C4-2B (cell line): ENCODE data around the gene ITGB5.

Source experiments
- H3K27ac ChIP-seq: fragments of 450-650 bp; 2 replicates; pipeline ENCODE4 v1.5.1; 2017
- ZFX ChIP-seq: fragments of 450-650 bp; IDR thresholded peaks from 2 replicates; pipeline ENCODE4 v1.6.1; 2017
- TF ChIP-seq, protein P1 (sequence below): fragments of 450-650 bp; conservative IDR thresholded peaks from 2 replicates; pipeline ENCODE4 v1.5.1; 2017; ENCODE audit warnings: mild to moderate bottlenecking

The ITGB5 gene

DNA sequence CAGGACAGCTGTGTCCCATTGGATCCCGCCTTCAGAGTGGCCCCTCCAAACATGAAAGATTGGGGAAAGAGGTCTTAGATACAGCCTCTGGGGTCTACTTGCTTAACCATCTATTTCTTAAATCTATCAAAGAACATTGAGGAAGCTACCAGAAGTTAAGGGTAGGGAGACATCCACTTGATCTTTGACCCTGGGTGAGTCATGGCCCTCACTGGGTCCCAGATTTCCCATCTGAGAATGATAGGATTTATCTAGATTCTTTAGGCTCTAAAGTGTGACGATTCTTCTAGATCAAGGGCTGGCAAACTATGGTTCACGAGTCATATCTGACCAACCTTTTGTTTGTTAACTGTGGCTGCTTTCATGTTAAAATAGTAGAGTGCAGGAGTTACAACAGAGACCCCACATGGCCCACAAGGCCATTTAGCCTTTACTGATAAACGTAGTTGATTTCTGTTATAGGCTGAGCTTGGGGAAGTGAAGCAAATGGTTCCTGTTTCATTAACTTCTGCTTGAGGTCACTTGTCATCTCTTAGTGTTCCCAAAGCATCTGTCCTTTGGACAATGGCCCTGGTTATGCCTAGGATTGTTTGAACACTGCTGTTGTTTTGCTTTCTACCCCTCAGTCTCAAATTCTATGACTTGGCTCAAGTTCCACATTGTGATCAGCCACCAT, 39.4 kb upstream of the ITGB5 start:
- no peak overlapping the region for H3K27ac ChIP-seq
- TF ChIP-seq, protein P1, sequence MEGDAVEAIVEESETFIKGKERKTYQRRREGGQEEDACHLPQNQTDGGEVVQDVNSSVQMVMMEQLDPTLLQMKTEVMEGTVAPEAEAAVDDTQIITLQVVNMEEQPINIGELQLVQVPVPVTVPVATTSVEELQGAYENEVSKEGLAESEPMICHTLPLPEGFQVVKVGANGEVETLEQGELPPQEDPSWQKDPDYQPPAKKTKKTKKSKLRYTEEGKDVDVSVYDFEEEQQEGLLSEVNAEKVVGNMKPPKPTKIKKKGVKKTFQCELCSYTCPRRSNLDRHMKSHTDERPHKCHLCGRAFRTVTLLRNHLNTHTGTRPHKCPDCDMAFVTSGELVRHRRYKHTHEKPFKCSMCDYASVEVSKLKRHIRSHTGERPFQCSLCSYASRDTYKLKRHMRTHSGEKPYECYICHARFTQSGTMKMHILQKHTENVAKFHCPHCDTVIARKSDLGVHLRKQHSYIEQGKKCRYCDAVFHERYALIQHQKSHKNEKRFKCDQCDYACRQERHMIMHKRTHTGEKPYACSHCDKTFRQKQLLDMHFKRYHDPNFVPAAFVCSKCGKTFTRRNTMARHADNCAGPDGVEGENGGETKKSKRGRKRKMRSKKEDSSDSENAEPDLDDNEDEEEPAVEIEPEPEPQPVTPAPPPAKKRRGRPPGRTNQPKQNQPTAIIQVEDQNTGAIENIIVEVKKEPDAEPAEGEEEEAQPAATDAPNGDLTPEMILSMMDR, result no peak
- no peak for TF ChIP-seq ZFX

DNA sequence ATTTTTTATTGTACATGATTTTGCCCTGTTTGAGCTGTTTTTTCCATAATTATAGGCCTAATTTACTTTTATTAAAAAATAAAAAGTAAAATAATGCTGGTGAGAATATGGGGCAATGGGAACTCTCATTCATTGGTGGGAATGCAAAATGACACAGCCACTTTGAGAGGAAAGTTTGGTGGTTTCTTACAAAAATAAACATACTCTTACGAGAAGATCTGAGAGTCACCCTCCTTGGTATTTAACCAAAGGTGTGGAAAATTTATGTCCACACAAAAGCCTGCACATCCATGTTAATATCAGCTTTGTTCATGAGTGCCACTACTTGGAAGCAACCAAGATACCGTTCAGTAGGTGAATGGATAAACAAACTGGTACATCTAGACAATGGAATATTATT, 37.6 kb upstream of the ITGB5 start:
- no peak overlapping the region for H3K27ac ChIP-seq
- no peak for TF ChIP-seq ZFX
- TF ChIP-seq, protein P1, result no peak

DNA sequence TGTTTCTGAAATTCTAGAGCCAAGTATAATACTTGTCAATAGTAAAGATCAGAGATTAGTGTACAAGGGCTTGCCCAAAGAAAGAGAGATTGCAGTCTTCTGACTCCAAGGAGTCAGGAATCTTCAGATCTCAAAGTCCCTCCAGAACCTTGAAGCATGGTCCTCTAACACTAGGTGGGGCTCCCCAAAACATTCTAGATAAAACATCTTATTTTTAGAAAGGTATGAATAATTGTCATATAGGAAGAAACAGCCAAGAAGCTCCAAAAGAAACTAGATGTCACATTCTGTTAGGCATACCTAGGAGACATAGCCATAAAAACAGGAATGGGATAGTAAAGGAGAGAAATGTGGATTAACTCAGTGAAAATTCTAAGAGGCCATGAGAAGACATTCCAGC, 36.7 kb upstream of the ITGB5 start:
- TF ChIP-seq ZFX, result no peak
- TF ChIP-seq, protein P1, result peak; percentile 52; the same call in 1 of the 2 replicates
- H3K27ac ChIP-seq, result no peak overlapping the region

DNA sequence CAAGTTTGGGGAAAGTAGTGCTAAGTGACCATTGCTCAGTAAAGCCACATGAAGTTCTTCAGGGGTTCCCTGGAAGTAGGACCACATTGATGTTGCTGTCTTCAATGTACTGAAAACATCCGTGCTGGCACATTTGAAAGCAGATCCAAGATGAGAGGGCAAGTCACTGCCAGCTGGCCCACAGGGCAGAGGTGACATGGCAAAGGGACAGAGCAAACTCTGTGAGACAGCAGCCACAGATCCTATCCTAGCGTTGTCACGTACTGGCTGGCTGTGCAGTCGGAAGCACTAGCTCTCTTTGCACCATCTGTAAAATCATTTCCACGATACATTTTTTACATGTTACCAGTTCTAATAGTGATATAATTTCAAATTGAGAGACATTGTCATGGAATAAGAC, 33.6 kb upstream of the ITGB5 start:
- no peak overlapping the region for H3K27ac ChIP-seq
- TF ChIP-seq ZFX, result no peak
- TF ChIP-seq, protein P1, result no peak

DNA sequence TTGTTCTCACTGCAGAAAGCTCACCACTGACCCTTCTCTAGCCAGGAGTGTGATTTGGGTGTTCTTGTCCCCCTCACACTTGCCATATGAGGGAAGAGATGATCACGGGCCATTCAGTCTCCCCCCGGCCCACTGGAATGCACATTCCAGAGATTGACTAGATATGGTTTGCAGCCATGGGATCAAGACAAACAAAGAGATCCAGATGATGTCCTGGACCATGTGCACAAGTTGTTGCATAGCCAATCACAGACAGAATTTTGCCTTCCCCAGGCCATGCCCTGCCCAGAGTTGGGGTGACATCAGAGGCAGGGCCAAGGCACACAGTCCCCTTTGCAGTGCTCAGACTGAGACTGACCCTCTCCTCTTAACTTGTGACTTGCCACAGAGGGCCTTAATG, 32.6 kb upstream of the ITGB5 start:
- H3K27ac ChIP-seq, result no peak overlapping the region
- TF ChIP-seq ZFX, result no peak
- TF ChIP-seq, protein P1, result no peak

DNA sequence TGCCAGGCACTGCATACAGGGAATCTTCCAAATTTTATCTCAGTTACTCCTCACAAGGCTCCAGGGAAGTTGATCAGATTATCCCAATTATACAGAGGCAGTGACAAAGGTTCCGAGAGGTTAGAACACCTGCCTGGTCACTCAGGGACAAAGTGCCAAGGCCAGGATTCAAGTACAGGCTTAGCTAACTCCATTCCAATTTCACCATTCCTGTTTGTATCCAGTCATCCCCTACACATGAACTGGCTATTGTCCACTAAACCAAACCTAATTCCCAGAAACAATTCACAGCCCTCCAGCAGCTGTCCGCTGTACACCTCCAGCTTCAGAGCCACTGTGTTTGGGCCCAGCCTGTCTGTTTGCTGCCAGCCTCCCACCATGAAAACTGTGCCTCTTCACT, 31.4 kb upstream of the ITGB5 start:
- H3K27ac ChIP-seq, result no peak overlapping the region
- TF ChIP-seq, protein P1, result no peak
- no peak for TF ChIP-seq ZFX

DNA sequence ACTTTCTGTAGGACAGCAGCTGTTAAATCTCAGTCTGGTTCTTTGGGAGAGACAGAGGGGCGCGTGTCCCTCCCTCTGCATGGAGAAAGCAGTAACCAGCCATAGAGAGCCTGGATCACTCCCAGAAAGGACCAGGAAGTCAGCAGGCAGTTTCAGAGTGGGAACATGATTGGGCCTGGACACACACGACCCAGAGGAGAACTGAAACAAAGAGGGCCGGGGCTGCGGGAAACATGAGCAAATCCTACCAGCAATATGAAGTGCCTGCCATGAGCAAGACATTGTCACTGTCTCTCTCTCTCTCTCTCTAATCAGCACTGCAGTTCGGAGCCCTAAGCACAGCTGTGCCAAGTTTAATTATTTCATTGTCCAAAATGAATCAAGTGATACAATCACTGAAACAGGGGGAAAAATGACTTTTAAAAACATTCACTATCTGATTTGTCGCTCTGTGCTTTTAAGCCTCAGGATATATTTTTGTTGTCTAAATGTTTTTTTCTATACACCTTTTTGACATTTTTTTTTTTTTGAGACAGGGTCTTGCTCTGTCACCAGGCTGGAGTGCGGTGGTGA, 29.8 kb upstream of the ITGB5 start:
- TF ChIP-seq ZFX, result no peak
- TF ChIP-seq, protein P1, result no peak
- no peak overlapping the region for H3K27ac ChIP-seq
